DMS153 treated with DMSO at 0.1 percent for 48 hours (cell line): ENCODE results near the gene FGF1.
A peak's percentile ranks its signal among the peaks of the same experiment; 100 is the strongest.

Experiments
- DNase-seq: peaks from one replicate; lab custom pipeline; 2025; ENCODE audit not compliant: unreplicated experiment; lab: John Stamatoyannopoulos, UW

Gene FGF1

DNA sequence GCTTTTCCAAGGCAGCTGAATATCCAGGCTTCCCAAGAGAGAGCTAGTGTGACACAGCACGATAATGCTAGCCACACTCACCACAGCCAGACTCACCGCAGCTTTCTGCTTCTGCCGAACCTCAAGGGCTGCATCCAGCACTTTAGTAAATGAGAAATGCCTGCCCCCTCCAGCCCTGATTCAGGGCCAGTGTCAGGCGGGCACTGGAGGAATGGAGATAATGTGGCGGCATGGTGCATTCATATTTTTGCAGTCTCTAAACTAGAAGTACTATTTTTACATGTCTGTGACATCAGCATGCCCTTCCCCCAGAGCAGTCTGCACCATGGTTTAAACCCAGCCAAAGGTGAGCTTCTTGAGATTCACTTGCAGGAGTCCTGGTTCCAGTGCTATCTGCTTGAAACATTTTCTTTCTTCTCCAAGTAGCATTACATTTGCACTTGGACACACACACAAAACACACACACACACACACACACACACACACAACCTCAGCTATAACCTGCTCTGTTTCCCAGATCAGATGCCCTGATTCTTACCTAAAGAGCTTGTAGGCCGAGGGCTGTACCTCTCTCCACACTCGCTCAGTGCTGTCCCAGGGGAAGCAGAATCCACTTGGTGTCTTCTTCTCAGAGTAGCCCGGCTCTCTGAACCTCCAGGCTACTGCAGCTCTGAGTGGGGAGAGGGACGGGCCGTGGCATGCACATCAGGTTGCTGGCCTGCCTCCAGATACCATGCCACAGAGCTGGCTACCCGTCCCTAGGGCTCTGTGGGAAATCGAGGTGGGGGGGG, at the start of gene FGF1:
TSS of gene FGF1 (minus strand) at position 673 of the 792 bp plus-strand sequence. CDS start 71,963 bp downstream, outside the sequence.
- no peak for DNase-seq

DNA sequence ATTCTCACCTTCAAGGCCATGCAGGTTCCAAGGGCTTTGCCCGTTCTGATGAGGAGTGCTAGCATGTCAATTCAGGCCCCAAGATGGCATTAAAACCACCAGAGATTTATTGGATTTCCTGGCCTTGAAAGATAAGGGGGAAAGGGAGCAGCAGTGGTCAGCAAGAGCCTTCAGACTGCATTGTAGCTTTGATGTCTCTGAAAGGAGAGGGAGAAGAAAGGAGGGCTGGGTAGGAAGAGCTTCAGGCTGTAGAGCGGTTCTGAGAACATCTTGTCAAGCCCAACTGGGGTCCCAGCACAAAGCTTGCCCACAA, 41.8 kb upstream of the FGF1 start:
- DNase-seq: no peak

DNA sequence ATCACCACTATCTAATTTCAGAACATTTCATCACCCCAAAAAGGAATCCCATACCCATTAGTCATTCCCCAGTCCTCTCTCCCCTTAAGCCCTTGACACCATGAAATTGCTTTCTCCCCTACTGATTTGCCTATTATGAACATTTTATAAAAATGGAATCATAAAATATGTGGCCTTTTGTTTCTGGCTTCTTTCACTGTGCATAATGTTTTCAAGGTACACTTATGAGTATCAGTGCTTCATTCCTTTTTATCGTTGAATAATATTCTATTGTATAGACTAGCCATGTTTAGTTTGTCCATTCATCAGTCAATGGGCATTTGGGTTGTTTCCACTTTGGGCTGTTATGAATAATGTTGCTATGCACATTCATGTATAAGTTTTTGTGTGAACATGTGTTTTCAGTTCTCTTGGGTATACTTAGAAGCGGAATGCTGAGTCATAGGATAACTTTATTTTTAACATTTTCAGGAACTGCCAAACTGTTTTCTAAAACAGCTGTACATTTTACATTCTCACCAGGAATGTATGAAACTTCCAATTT, 40.4 kb upstream of the FGF1 start:
- DNase-seq: no peak

DNA sequence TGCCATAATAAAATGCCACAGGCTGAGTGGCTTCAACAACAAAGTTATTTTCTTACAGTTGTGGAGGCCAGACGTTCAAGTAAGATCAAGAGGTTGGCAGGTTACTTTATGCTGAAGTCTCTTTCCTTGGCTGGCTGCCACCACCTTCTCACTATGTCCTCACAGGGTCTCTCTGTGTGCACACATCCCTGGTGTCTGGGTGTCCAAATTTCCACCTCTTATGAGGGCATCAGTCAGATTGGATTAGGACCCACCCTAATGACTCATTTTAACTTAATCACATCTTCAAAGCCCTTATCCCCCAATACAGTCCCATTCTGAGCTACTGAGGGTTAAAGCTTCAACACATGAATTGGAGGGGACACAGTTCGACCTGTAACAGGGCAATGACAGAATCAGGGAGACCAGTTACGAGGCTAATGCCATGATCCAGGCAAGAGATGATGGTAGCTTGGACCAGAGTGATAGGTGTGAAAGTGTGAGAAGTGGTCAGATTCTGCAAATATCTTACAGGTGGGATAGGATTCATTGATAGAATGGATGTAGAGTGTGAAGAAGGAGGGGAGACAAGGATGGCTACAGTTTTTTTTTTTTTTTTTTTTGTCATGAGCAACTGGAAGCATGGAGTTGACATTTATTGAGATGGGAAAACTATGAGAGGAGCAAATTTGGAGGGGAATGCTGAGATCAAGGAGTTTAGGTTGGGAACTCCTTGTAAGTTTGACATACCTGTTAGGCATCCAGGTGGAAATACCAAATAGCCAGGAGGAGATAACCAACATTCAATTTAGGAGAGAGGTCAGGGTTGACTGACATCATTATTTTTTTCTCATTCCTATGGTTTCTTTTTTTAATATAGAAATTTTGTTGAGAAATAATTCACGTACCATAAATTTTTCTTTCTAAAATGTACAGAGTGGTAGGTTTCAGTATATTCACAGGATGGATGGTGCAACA, 39.6 kb upstream of the FGF1 start:
- DNase-seq: no peak

- no peak for DNase-seq
Observed at GRCh38 chr5:142724821-142725220, 38.9 kb upstream of the FGF1 start.

DNA sequence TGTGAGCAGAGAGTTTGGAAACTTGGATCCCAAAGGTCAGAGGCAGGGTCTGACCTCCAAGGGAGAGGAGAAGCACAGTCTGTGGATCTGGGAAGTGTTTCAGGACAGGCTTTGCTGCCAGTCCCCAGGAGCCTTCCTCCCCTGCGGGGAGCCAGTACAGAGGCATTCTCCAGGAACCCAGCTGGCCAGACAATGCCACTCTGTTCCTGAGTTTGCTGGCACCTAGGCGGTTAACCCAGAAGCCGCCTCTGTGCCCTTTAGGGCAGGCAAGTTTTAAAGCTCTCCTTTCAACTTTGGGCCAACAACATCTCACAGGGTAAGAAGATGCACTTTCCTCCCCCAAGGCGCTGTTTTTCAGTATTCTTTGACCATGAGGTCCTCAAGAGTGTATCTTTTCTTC, 37.0 kb upstream of the FGF1 start:
- no peak for DNase-seq

DNA sequence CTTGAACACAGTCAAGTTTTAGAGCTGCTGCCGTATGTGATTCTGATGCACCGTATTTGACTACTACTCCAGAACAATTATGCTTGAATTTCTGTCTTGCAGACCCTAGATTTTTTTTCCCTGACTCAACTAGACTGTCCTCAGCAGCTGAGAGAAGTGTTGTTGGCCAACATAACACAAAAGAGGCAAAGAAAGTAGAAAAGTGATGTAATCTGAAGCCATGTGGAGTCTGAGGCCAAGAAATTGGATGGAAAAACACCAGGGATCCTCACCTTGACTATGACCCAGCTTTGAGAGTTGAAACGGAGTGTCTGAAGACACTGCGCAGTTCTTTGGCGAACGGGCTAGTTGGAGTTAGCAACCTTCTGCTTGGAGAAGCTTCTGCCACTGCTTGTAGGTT, 36.3 kb upstream of the FGF1 start:
- no peak for DNase-seq

- peak; percentile 20 for DNase-seq
Observed at GRCh38 chr5:142720641-142721271, 34.9 kb upstream of the FGF1 start.

DNA sequence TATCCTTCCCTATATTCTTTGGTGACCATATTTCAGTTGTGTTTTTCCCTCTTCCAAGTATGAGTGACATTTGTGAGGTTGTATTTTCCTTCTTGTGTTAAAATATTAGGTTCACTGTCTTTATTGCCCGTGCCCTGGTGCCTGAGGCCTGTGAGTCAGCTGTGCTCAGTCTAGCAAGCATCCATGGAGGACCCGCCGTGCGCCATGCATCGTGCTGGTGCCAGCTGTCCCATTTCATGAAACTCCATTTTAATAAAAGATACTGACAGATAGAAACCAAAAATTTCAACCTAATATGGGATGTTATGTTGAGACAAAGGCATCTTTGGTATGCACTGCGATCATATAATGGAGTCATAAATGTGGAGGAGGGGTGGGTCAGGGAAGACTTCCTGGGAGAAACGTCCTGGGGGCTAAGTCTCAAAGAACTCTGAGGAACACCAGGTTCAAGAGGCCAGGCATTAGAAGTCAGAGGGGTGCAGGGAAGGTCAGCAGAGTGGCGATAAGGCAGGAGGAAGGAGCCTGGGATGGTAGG, 34.0 kb upstream of the FGF1 start:
- DNase-seq: no peak

DNA sequence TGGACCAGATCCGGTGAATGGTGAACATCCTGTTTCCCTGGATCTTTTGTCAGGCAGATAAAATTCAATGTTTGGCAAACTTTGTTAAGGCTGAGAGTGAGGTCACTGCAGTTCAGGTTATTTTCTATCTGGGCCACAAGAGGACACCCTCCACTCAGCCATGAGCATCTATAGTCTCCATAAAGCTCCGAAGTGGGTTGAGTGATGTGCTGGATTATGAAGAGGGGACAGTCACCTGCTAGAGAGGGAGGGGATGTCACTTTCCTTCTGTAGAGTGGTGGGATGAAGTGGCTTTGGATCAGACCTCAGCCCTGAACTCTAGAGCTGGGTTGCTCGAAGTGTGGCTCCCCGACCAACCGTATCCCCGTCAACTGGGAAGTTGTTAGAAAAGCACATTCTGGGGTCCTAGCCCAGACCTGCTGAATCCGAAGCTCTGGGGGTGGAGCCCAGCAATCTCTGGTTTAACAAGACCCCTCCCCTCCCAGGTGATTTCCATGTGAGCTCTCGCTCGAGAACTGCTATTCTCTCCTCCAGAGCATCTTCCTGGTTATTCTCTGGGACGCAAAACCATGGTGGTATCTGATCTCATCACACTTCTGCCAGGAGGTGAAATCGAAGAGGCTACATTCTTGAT, 31.8 kb upstream of the FGF1 start:
- DNase-seq: peak; percentile 21

DNA sequence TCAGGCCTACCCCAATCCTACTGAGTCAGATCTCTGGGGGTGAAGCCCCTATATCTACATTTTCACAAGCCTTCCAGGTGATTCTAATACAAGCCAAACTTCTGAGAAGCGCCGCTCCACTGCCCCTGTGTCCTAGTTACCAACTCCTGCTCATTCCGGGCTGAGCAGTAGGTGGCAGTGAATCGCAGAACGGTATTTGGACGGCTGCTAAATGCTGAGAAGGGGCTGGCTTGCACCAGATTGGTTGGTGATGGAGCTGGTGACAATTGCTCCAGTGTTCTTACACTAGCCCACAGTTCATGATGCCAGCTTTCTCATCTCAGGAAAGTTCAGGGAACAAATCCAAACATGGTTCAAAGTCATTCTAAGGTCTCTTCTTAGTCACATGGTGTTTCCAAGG, 31.1 kb upstream of the FGF1 start:
- peak; percentile 20 for DNase-seq

DNA sequence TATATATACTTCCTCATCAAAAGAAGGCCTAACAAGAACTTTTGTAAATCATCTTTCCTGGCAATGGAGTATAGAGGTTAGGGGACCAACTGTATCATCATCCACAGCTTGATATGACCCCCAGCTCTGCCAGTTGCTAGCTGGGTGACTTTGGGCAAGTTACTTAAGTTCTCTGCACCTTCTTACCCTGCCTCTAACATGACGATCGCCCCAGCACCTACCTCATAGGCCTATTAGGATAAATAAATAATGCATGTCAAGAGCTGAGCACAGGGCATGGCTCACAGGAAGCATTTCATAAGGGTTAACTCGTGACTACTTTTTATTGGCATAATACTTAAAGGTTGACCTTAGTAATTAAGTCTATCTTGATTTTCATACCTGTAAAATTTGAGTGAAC, 29.4 kb upstream of the FGF1 start:
- no peak for DNase-seq

- DNase-seq: peak; percentile 47
Observed at GRCh38 chr5:142713121-142713706, 27.3 kb upstream of the FGF1 start.

DNA sequence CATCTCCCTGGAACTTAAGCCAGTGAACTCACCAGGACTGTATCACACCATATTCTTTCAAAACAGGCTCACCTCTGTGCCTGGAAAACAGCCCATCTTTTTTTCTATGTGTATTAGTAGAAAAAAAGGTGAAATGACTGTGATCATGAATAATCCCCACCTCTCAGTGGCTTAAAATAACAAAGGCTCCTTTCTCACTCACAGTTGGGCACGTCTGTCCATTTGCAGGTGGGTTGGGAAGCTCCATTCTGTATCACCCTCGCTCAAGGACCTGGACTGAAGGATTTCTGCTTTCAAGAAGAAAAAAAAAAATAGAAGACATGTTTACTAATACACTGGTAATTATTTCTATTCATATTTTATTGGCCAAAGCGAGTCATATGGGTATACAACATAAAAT, 17.3 kb upstream of the FGF1 start:
- DNase-seq: no peak

DNA sequence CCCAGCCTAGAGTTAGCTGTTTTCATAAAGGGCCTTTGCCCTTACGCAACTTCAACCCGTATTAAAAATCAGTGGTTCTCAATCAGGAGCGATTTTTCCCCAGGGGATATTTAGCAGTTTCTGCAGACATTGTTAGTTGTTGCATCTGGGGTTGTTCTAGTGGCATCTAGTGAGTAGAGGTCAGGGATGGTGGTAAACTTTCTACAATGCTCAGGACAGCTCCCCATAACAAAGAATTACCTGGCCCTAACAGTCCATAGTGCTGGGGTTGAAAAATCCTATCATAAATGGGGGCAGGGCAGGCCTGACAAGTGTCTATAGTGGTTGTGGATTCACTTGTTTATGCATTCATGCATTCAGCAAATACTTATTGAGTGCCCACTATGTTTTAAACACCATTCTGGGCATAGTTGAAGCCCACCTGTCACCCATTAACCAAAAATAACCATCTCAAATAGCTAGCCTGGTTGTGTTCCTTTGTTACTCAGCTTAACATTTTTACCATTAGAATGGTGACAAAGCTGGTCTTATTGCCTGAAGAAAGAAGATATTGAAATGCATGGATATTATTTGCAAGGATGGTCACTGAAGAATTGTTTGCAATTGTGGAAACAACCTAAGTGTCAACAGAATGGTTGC, 15.9 kb upstream of the FGF1 start:
- no peak for DNase-seq

GRCh38 chr5:142700566-142700965, 14.7 kb upstream of the FGF1 start:
- no peak for DNase-seq

- DNase-seq: no peak
Observed at GRCh38 chr5:142699184-142699720, 13.4 kb upstream of the FGF1 start.

DNA sequence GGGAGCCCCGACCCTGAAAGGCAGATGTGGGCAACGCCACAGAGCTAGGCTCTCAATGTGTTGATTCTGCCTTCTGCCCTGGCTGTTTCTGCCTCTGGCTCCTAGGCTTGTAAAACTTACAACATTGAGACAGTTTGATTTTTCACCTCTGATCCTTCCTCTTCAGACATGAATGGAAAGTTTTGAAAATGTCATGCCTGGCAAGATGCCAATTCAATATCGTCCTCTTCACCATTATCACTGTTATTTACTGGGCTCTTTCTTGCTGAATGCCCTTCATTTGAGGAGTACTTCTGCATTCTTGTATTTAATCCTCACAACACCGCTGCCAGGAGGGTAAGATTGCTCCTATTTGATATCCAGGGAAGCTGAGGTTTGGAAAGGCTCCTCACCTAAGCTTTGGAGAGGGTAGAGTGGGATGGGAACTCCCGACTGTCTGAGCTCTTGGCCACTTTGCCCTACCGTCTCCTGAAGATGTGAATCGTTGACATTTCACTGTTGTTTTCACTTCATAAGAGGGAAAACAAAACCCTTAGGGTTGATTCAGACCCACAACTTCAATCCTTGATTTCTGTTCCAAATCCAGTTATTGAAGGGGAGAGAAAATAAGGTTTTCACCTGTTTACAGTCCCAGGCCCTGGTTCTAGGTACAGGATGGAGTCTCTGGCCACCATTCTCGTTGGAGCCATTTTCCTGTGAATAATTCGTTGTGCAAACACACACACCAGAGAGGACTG, 12.7 kb upstream of the FGF1 start:
- DNase-seq: no peak
